Stimulated activated CD8-positive, alpha-beta memory T cell treated with anti-CD3 and anti-CD28 coated beads, Interleukin-12 subunit alpha, Interleukin-12 subunit beta, amount 100 ng/mL, for 24 hours (primary cell): ENCODE data around the gene RGS8.
"Not testable (repeated sequence)": the region's sequence is repeated elsewhere in the genome, so short reads cannot be mapped to it uniquely, and the experiment has no call there.

Source experiments
- DNase-seq: peaks from one replicate; pipeline ENCODE4 v3.0.0-alpha.2; 2020; ENCODE audit errors: extremely low read depth

The RGS8 gene

DNA sequence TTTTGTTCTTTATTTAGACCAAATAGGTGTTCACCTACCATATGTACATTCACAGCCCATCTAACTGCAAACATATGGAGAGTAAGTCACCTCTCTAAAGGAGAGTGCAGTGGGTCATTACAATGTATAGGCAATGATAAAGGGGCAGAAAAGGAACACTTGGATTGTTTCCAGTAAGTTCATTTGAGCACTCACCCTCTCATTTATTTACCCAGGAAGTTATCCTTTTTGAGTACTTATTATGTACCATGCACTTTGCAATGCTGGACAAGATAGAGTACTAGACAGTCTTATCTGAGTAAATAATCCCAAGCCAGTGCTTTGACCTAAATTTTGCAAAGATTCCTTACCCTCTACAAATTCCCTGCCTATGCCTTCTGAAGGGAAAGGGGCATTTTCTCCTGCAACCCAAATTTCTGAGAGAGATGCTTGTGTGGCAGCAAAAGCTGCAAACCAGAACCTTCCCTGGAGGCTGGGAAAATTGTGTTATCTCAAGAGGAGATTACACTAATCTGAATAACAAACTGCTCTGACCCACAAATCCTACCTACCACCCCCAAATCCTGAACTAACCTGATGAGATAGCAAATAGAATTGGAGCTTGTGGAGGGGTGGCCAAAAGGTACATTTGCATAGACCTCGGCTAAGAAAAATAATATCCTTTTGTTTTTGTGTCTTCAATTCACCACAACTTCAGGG lies 18.6 kb upstream of the RGS8 start:
- no peak for DNase-seq

DNA sequence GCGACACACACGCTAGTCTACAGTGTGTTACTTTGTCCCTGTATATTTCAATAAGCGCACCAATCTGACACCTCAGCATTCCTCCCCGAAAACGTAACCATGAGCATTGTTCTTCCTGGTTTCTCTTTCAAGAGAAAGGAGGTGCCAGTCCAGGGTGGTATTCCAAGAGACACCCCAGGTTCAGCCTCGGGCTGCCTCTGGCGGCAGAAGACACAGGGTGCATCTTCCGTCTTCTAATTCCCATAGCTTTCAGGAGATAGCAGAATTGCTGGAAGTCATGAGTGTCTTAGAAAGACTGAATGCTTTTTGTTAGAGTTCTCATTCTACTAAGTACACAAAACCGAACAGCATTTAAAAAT lies 15.9 kb upstream of the RGS8 start:
- DNase-seq, result no peak

DNA sequence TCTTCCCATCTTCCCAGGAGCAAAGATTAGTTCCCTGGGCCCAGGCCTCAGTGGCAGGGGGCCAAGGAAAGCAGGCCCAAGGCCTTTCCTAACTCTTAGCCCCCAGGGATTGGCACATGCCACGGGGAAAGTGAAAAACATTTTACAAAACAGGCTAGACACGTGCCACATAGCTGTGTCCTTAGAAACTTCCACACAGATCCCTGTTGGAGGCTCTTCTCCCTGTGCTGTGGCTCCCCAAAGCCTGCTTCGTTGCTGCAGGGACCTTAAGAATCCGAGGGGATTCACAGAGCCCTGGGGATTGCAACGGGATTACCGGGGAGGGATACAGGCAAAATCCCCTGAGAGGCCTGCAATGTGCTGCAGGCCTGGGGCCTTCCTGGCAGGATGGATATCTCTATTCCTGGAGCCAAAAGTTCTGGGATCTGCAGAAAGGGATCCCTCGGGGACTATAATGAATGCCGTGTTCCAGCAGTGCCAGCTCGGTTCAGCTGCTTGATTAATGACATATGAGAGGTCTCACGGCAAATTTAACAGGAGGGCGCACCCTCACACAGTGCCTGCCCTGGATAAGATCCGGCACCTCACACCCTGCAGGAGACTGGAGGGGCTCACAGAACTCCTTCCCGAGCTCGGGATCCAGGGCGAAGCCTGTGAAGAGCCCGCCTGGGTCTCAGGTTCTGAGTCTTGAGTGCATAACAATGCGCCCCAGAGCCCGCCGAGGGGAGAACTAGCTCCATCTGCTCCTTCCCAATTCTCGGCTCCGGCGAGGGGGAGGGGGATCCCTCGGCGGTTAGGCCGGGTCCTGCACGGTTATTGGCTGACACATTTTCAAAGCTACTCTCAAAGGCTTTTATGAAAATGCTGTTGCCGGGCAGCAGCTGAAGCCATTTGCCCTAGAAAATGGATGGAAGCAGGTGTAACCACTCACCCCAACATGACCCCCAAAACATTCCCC lies 15.3 kb upstream of the RGS8 start:
- DNase-seq, result no peak

DNA sequence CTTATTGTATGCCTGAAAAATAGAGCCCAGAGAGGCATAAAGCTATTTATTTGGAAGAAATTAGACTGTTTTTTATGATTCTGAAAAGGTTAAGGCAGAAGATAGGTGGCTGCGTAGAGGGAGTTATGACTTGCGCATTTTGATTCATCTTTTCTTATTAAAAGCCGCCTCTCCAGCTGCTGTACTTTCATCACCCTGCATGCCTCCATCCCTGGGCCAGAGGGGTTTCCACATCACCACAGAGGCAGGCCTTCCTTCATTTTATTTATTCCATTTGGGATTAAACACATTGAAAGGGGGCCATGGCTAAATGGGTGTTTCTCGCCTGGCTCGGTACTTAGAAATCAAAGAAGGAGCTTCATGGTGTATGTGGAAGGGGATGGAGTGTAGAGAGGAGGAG lies 14.6 kb upstream of the RGS8 start:
- DNase-seq, result no peak

DNA sequence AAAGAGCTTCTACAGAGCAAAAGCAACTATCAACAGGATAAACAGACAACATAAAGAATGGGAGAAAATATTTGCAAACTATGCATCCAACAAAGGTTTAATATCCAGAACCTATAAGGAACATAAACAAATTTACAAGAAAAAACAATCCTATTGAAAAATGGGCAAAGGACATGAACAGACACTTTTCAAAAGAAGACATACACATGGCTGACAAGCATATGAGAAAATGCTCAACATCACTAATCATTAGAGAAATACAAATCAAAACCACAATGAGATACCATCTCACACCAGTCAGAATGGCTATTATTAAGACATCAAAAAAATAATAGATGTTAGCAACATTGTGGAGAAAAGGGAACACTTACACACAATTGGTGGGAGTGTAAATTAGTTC lies 8.8 kb upstream of the RGS8 start:
- DNase-seq, result not testable (repeated sequence)

DNA sequence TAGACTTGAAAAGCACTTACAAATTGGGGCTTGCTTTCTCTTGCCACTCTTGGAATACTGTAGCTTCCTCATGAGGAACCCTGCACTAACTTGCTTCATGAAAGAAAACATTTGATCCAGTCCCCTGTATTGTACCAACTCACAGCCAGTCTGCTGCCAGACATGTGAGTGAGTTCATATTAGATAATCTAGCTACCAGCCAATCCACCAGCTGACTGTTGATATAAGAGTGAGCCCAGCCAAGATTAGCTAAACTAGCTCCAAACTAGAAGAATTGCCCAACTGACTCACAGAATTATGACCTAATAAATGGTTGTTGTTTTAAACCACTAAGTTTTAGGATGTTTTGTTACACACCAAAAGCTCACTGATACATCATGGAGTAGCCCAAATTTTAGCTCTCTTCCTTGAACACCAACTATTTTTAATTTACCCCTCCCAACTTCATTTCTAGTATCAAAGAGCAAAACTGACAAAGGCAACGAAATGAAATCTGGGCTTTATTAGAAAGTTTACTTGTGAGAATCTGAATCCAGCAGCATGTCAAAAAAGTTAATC lies 6.6 kb upstream of the RGS8 start:
- DNase-seq, result no peak

DNA sequence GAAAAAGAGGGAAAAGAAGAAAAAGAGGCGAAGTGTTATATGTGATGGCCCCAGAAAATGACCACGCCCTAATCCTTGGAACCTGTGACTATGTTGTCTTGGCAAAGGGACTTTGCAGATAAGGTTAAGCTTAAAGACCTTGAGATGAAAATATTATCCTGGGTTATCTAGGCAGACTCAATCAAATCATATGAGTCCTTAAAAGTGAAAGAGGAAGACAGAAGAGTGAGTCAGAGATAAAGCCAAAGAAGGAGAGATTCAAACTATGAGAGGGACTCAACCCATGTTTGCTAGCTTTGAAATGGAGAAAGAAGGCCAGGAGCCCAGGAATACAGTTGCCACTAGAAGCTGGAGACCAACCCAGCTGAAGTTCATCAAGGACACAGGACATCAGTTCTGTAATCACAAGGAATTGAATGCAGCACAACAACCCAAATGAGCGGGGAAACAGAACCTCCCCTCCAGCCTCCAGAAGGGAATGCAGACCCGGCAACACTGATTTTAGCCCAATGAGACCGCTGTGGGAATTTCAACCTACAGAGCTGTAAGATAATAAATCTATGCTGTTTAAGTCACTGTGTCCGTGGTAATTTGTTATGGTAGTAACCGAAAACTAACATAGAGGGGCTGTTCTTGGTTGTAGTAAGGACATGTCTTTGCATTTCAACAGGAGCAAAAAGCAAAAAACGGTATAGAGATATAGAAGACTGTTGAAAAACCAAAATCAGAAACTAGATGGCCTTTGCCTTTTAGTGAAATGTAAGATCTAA lies 4.2 kb upstream of the RGS8 start:
- no peak for DNase-seq

DNA sequence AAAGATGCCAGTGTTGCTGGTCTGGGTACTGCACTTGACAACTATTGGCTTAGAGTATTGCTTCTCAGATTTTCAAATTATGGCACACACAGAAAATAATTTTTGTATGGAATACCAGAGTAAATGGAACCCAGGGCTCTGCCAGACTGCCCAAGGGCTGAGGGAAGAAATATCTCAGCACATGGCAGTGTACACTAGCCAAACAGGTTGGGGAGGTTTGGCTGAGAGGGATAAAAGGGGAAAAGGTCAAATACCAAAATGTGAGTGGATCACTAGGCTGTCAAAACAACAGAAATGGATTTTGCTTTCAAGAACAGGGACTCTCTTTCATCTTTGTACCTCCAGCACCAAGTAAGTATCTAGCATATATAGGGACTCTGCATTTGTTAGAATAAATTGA lies 3.0 kb upstream of the RGS8 start:
- no peak for DNase-seq

DNA sequence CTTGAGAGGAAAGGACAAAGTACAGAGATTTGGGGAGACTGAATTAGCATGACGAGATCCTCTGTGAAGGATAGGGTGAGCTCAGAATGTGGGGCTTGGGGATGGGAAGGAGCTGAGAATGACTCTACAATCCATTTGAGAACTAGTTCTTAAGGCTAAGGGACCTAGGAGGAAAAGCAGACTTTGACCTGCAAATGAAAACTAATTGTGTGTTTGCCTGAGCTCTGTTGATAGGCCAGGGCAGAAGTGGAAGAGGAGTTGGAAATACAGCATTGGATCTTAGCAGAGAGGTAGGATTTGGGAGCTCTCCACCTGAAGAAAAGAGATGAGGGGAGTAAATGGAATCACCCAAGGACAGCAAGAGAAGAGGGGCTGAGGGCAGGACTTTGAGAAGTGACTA lies 2.1 kb upstream of the RGS8 start:
- DNase-seq, result no peak

DNA sequence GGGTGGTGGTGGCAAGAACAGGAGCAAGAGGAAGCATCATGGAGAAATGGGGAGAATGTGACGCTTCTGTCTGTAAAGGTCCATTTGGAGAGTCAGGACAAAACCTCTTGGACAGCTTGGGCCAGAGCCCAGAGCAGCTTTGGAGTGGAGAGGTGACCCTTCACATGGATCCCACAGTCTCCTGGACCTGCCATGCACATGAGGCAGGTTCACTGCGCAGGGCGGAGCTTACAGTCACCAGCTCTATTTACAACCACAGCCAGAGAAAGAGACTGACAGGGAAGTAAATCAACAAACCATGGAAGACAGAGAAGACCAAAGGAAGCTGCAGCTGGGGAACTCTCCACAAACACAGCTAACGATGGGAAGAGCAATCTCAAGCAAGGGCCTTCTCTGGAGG lies 828 bp upstream of the RGS8 start:
- DNase-seq, result no peak

DNA sequence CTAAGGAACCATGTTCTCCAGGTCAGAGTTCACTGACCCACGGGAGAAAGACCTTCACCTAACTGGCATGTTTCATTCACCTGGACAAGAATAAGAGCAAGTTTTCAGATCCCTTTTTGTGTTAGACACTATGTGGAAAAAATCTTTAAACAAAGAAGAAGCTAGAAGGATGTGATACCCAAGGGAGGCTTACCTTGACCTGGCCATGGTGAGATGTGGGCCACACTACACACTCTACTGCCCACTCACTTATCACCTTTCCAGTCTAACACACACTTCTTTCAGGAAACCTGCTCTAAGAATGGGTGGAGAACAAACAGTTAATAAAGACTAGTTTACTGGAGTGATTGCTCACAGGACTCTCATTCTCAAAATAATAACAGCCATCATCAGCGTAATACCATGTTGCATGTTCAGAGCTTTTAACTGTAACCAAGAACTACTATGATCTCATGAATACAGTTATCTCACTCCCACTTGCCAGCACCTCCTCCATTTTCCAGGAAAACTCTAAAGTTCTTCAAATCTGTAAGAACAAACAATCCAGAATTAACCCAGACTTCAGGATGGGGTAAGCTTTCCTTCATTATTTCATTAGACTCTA lies 1.4 kb downstream of the RGS8 start:
- no peak for DNase-seq

DNA sequence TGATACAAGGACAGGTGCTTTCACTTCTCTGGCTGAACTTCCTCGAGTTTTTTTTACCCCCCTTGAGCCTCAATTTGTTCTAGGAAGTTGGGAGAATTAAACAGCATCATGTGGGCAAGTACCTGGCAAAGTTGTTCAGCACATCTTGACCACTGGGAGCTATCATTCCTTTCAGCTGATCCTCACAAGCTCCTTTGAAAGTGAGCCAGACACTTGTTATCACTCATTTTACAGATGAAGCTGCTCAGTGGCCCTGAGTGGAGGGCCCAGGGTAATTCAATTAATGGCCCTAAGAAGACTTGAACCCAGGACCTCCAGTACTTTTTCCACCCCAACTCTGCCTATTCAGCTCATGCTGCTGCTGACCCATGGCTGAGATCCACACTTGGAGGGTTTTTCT lies 2.0 kb downstream of the RGS8 start:
- no peak for DNase-seq

DNA sequence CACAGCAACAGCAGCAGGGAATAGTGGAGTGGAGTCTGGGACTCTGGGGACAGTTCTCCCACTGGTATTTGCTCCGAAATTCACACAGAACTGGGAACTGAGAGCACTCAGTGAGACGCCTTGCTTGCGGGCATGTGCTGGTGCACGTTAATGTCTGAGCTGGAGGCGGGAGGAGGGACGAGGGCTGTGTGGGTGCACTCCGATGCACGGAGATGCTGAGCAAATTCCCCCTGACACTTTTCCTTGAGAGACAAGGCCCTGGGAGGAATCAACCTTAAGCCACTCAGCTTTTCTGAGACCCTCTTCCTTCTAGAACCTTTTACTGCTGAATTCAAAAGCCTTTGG lies 2.8 kb downstream of the RGS8 start:
- no peak for DNase-seq

DNA sequence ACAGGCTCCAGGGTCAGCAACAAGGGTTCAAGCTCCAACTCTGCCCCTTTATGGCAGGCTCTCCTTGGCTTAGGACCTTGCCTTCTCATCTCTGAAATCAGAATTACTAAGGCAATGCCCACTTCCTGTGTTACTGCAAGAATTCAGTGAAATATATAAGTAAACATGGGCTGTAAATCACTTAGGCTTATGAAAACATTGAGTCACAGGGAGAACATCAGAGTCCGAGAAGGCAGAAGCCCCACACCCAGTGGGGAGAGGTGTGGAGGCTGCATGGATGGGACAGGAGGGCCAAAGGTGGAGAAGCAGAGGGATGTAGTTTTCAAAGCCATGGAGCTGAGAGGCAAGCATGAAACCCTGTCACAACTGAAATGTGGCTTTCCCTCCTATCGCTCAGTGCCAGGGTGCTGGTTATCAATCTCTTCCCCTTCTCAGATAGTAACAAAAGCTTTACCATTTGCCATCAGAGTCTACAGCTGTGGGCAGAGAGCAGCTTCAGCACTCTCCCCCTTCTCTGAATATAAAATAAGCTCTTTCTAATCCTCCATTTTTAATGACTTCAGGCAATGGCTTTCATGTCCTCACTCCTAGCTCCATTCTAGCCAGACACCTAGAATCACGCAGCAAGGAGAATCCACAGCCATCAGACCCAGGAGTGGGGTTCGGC lies 3.4 kb downstream of the RGS8 start:
- DNase-seq, result no peak

DNA sequence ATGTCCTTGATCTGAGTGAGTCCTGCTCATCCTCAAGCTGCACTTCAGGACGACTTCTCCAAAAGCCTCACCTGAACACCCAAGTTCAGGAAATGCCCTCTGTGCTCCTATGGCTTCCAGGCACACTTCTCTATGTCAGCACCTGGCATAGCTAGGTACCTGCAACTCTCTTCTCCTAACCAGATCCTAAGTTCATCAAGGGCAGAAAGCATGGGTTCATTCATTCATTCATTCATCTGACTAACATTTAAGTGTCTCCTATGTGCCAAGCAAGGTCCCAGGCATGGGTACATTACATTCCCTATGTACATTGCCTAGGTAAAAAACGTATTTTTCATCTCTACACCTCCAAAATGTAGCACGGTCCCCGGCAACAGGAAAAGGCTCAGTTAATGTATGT lies 4.0 kb downstream of the RGS8 start:
- DNase-seq, result no peak

DNA sequence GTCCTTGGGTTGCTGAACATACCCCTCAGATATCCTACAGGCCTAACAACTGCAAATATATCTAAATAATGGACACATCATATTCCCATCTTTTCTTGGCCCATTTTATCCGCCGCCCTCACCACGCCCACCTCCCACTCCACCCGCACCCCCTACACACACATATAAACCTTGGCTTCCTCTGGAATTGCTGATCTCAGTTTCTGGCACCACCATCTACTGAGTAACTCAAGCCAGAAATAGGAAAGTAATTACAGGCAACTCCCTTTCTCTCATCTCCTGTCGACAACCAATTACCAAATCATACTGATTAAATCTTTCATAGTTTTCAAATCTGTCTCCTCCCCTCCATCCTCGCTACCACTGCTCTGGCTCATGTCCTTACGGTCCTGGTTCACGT lies 4.7 kb downstream of the RGS8 start:
- no peak for DNase-seq

DNA sequence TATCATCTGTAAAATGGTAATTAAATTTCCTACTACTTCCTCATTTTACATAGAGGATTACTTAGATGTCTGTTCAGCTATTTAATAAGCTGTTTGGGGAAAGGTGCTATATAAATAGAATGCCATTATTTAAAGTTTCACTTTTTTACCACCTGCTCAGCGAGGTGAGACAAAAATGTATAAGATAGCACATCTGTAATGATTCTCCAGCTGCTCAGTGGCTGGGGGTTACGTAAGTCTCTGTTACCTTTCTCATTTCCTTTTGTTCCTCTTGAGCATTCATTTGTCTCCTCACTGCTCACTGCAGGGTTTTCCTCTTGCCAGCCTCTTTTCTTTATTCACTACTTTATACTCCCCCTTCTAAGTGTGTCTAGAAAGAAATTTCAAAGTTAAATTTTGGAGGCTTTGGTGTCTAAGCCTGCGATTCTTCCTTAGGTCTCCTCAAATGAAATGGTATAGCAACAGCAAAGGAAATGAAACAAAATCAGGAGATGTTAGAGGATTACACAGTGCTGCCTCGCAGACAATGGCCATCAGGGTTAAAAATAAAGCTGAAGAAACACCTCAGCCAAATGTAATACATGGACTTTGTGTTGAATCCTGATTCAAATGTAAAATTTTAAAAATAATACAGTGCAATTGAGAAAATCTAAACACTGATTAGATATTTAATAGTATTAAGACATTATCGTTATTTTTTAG lies 6.8 kb downstream of the RGS8 start:
- no peak for DNase-seq

DNA sequence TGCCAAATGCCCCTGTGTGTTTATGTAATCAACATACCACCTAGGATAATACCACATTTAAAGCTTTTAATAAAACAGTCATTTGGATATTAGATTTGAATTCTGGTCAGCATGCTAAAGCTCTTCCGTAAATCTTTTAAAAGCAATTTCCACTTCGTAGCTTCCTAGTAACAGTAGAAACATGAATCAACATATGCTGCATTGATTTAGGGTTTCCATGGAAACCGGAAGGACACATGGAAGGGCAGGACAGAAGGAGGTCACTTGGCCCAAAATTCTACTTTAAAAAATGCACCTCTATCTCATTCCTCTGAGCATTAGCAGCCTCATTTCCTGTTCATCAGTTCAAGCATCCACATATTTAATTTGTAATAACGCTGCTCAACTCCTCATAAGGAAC lies 8.1 kb downstream of the RGS8 start:
- no peak for DNase-seq

DNA sequence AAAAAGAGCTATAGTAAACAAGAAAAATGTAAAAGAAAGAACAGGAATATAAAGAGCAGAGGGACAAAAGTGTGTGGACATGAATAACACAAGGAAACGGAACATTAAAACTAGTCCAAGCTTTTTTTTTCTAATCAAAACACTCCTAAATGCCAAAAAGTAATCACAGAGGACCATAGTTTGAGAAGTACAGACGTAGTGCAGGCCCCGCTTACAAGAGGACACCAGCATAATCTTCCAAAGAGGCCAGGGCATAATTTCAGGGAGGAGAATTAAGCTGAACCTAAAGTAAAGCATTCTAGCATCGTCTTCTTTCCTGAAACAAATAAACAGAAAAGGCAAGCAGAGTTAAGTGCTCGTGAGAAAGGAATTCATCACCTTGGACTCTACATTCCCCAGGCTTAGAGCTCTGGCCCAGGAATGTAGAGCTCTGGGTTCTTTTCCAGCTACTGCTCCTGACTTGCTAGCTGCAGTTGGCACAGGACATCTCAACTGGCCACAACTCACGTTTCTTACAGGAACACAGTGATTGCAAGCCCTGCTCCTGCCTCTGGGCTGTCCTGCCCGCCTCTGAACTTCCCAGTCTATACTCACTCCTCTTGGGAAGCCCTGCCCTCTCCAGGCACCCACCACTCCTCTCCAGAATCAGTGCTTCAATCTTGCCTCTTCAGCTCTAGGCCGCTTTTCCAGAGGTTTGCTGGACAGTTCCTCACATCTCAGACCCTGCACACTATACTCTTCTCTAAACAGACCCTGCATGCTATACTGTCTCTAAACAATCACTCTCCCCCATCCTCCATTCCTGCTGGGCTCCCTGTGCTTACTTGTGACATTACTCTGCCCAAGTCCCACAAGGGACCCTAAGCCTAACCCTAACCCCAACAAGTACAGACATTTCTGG lies 9.8 kb downstream of the RGS8 start:
- no peak for DNase-seq

DNA sequence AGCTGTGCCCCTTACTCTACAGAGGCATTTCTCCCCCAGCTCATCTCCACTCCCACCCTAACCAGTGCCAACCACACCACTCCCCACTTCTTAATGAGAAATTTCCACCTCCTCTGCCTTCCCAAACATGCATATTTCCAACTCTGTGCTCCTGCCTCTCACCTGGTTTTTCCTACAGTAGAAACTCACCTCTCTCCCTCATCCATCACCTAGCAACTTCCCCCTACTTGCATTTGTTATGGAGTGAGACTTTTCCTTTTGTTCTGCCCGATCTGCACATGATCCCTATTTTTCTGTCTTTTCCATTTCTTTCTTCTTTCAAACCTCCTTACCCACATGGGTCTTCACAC lies 11.9 kb downstream of the RGS8 start:
- DNase-seq, result no peak
